HepG2 (cell line): ENCODE measurements around the gene BTBD3. TPM values are rescaled to one million over a fixed set of nuclear protein-coding genes. Genes with fewer than 3 reads are reported as not detected.

ENCODE experiments used
- AHR ChIP-seq: IDR thresholded peaks from 2 replicates; pipeline ENCODE4 v1.6.1; 2018; ENCODE audit warnings: missing genetic modification reagents, missing compliant biosample characterization
- ARHGAP35 ChIP-seq: sonication (generic); formaldehyde crosslinking; IDR thresholded peaks from 2 replicates; pipeline ENCODE4 v1.9.0; 2022; ENCODE audit warnings: mild to moderate bottlenecking, inconsistent platforms, moderate library complexity, missing genetic modification reagents, borderline replicate concordance
- ATF5 ChIP-seq: sonication (generic); formaldehyde crosslinking; IDR thresholded peaks from 2 replicates; pipeline ENCODE4 v1.4.0; 2020; ENCODE audit warnings: mild to moderate bottlenecking, low read depth, missing genetic modification reagents
- CSRNP2 ChIP-seq: sonication (generic); formaldehyde crosslinking; conservative IDR thresholded peaks from 2 replicates; pipeline ENCODE4 v1.8.0; 2022; ENCODE audit warnings: low read depth, missing genetic modification reagents
- IKZF5 ChIP-seq: IDR thresholded peaks from 2 replicates; pipeline ENCODE4 v1.6.1; 2018; ENCODE audit warnings: missing genetic modification reagents, mild to moderate bottlenecking, missing compliant biosample characterization
- RAD21 ChIP-seq: fragments of 450-650 bp; formaldehyde crosslinking; IDR thresholded peaks from 2 replicates; pipeline ENCODE4 v1.5.0; 2020; ENCODE audit warnings: mild to moderate bottlenecking
- SOX13 ChIP-seq, 3 experiments: fragments of 450-650 bp in 1 of 3; sonication (generic) in 1 of 3; formaldehyde crosslinking in 1 of 3; IDR thresholded peaks in 2 of 3; conservative IDR thresholded peaks in 1 of 3; 2 replicates each; pipeline versions ENCODE4 v1.5.0 to v1.6.1; 2016 to 2020; ENCODE audit warnings: antibody characterized with exemption in 1 of 3, mild to moderate bottlenecking in 1 of 3, missing compliant biosample characterization in 1 of 3, missing genetic modification reagents in 1 of 3, moderate library complexity in 1 of 3
- U2AF1 ChIP-seq: fragments of 200-400 bp; formaldehyde crosslinking; optimal IDR thresholded peaks from 2 replicates; pipeline ENCODE3; 2017; ENCODE audit warnings: mild to moderate bottlenecking, low read depth, low read length
- ZBTB26 ChIP-seq: IDR thresholded peaks from 2 replicates; pipeline ENCODE4 v1.6.1; 2016; ENCODE audit warnings: missing compliant biosample characterization, missing genetic modification reagents, borderline replicate concordance
- ZC3H13 ChIP-seq: sonication (generic); formaldehyde crosslinking; IDR thresholded peaks from 2 replicates; pipeline ENCODE4 v1.8.1; 2023; ENCODE audit warnings: mild to moderate bottlenecking, missing genetic modification reagents, moderate library complexity
- ZFP90 ChIP-seq: sonication (generic); formaldehyde crosslinking; IDR thresholded peaks from 2 replicates; pipeline ENCODE4 v1.8.0; 2022; ENCODE audit warnings: missing genetic modification reagents, mild to moderate bottlenecking, inconsistent platforms, borderline replicate concordance
- ZFP91 ChIP-seq: sonication (generic); formaldehyde crosslinking; IDR thresholded peaks from 2 replicates; pipeline ENCODE4 v1.9.0; 2022; ENCODE audit warnings: missing genetic modification reagents, mild to moderate bottlenecking, borderline replicate concordance
- ZNF225 ChIP-seq: sonication (generic); formaldehyde crosslinking; IDR thresholded peaks from 2 replicates; pipeline ENCODE4 v1.4.0; 2020; ENCODE audit warnings: mild to moderate bottlenecking, missing genetic modification reagents
- ZNF33A ChIP-seq: sonication (generic); formaldehyde crosslinking; IDR thresholded peaks from 2 replicates; pipeline ENCODE4 v1.5.1; 2020; ENCODE audit warnings: missing genetic modification reagents, mild to moderate bottlenecking, moderate library complexity, borderline replicate concordance
- ZNF510 ChIP-seq: sonication (generic); formaldehyde crosslinking; IDR thresholded peaks from 2 replicates; pipeline ENCODE4 v1.4.0; 2020; ENCODE audit warnings: low read depth, mild to moderate bottlenecking, missing genetic modification reagents
- ZNF703 ChIP-seq: sonication (generic); formaldehyde crosslinking; IDR thresholded peaks from 2 replicates; pipeline ENCODE4 v1.5.1; 2020; ENCODE audit warnings: missing genetic modification reagents, mild to moderate bottlenecking, moderate library complexity, borderline replicate concordance
- ZNF710 ChIP-seq: sonication (generic); formaldehyde crosslinking; IDR thresholded peaks from 2 replicates; pipeline ENCODE4 v1.5.0; 2020; ENCODE audit warnings: mild to moderate bottlenecking, missing genetic modification reagents, borderline replicate concordance
- ZNF878 ChIP-seq: sonication (generic); formaldehyde crosslinking; IDR thresholded peaks from 2 replicates; pipeline ENCODE4 v1.8.1; 2023; ENCODE audit warnings: mild to moderate bottlenecking, missing genetic modification reagents, moderate library complexity
- ZZZ3 ChIP-seq: sonication (generic); formaldehyde crosslinking; IDR thresholded peaks from 2 replicates; pipeline ENCODE4 v1.4.0; 2020; ENCODE audit warnings: missing genetic modification reagents, mild to moderate bottlenecking, borderline replicate concordance
- polyA plus RNA-seq, 8 experiments: library from polyadenylated mRNA; depleted of rRNA in 3 of 8; stranded (reverse) in 7 of 8; unstranded in 1 of 8; fragments of >200 nt; fragmentation: Illumina TruSeq in 4 of 8; extraction: Trizol in 4 of 8; gene quantifications; 2 replicates each; pipeline versions ENCODE4 v1.2.1 to v1.2.3, GENCODE V29; 2011 to 2016; ENCODE audit warnings: low read depth in 4 of 8, missing spikeins in 1 of 8, mixed read lengths in 1 of 8; ENCODE audit not compliant: insufficient read depth in 1 of 8
- total RNA-seq, 5 experiments: library from RNA; depleted of rRNA; stranded (reverse); fragments of >200 nt; fragmentation: Illumina TruSeq; extraction: Trizol; gene quantifications; 2 replicates each; pipeline ENCODE4 v1.2.3, GENCODE V29; 2016; ENCODE audit warnings: low read depth in 1 of 5

BTBD3 gene
- total and polyA plus RNA-seq, 2 of the 13 experiments (the other 11 are each of a cell fraction or from before 2014, with no cell fraction given) = 32.2 to 41.8 TPM

GRCh38 chr20:11890331-11891076 is 27.2 kb upstream of the BTBD3 start (continued):
- TF ChIP-seq SOX13 (IDR thresholded peaks at IDR 0.05) (no peak), SOX13 (CRISPR knock-in tag; conservative IDR thresholded peaks at IDR 0.05 in 1 of 2, IDR thresholded peaks at IDR 0.05 in 1 of 2) (no peak; a peak in 1 of 4 replicates), ZNF710 (CRISPR knock-in tag) (0 out of 2 replicates have a peak, but pooled peaks have one; percentile 20), ZZZ3 (CRISPR knock-in tag) (no peak), ZC3H13 (0 out of 2 replicates have a peak, but pooled peaks have one; percentile 64), ZBTB26 (CRISPR knock-in tag) (peak; percentile 26; the same call in 1 of the 2 replicates), RAD21 (CRISPR knock-in tag) (peak; percentile 62), ZNF225 (CRISPR knock-in tag) (no peak), U2AF1 (no peak), ATF5 (CRISPR knock-in tag) (no peak), ZNF878 (CRISPR knock-in tag) (no peak), CSRNP2 (CRISPR knock-in tag) (peak; percentile 75; the same call in 1 of the 2 replicates), IKZF5 (CRISPR knock-in tag) (no peak), ZNF33A (no peak), ZNF510 (CRISPR knock-in tag) (no peak), ZFP90 (CRISPR knock-in tag) (peak; percentile 81; the same call in 1 of the 2 replicates), ZNF703 (no peak), AHR (CRISPR knock-in tag) (no peak), ARHGAP35 (no peak), ZFP91 (CRISPR knock-in tag) (no peak)
